Measurements from ENCODE around the gene ZNF33A.

- TF ChIP-seq CTCF (IDR thresholded peaks at IDR 0.05) (no peak), POLR2A (IDR thresholded peaks at IDR 0.05) (no peak)
Observed at GRCh38 chr10:37965006-37965405, 45.5 kb upstream of the ZNF33A start.
